ENCODE measurements around the gene GCHFR.
A peak's percentile ranks its signal among the peaks of the same experiment; 100 is the strongest.

Gene GCHFR

DNA sequence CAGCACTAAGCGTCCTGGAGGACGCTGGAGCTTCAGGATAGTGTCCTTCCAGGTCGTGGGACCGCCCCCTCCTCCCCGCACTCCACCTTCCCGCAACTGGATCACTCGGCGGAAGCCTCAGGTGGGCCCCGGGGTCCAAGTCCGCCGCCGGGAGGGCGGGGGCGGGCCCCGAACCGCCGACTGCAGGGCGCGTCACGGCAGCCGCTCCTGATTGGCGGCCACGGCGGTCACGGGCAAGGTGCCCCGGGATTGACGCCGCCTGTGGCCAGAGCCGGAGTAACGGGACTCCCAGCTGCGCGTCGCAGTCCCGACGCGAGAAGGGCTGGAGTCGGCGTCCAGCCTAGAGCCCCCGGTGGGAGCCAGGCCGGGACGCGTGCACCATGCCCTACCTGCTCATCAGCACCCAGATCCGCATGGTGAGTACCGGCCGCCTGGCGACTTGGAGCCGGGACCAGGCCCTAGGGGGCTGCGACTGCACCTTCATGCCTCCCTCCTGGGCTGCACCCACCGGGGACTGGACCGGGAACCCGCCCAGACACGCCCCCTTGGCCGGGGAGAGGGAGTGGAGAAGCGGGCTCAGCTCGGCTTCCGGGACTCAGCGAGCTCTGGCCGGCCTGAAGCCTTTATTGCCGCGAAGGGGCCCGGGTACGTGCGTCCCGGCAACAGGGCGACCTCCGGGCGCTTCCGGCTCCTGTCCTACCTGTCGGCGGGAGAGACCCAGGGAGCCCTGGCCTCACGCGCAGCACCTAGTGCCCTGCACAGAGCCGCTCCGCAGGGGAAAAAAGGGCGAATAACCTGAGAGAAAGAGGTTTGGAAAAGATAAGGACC lies at the start of gene GCHFR:
GCHFR (plus strand) TSS at position 268 of the 828 bp plus-strand sequence; CDS start at position 381, 113 bp downstream.
- DNase-seq (ENCODE audit: low read depth in 2 of 2, low spot score in 1 of 2), result peak in 1 of 2 donors; percentile 36

- no peak for DNase-seq (ENCODE audit: low read depth in 2 of 2, low spot score in 1 of 2)
Measured at GRCh38 chr15:40714144-40714543, 49.7 kb upstream of the GCHFR start.

DNA sequence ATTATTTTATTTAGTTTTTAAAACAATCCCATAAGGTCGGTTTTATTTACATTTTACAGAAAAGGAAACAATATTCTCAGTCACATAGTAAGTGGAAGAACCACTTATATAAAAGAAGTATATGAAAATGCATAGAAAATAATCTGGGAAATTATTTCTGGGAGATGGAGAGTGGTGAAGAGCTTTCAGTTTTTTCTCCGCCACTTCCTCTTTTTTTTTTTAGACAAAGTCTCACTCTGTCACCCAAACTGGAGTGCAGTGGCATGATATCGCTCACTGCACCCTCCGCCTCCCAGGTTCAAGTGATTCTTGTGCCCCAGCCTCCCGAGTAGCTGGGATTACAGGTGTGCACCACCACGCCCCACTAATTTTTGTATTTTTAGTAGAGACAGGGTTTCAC lies 47.7 kb upstream of the GCHFR start:
- no peak for DNase-seq (ENCODE audit: low read depth in 2 of 2, low spot score in 1 of 2)

- no peak for DNase-seq (ENCODE audit: low read depth in 2 of 2, low spot score in 1 of 2)
Measured at GRCh38 chr15:40721701-40722100, 42.2 kb upstream of the GCHFR start.

- DNase-seq (ENCODE audit: low read depth in 2 of 2, low spot score in 1 of 2), result no peak
Measured at GRCh38 chr15:40722354-40722753, 41.5 kb upstream of the GCHFR start.

DNA sequence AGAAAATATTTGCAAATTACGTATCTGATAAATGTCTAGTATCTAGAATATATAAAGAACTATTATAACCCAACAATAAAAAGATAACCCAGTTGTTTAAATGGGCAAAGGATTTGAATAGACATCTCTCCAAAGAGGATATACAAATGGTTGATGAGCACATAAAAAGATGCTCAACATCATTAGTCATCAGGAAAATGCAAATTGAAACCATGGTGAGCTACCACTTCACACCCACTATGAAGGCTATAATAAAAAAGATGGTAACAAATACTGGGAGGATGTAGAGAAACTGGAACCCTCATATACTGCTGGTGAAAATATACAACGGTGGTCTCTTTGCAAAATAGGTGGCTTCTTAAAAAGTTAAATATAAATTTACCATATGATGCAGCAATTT lies 40.9 kb upstream of the GCHFR start:
- DNase-seq (ENCODE audit: low read depth in 2 of 2, low spot score in 1 of 2), result no peak

DNA sequence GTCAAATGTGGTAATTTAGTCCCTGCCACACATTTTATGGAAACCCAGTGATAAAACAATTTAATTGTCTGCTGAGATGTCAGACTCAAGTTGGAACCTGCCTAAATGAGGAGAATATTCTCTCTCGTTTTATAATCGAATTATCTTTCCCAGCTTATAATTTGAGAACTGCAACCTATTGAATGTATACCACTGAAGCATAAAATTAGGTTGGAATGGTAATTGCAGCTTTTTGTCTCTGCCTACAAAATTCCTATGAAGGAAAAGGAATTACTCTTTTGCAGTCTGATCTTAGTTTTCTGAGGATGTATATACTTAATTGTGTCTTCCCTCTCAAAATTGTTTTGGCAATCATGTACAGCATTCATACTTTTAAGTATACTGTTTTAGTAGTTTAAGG lies 39.9 kb upstream of the GCHFR start:
- DNase-seq (ENCODE audit: low read depth in 2 of 2, low spot score in 1 of 2), result no peak

GRCh38 chr15:40731034-40731433 lies 32.8 kb upstream of the GCHFR start:
- DNase-seq (ENCODE audit: low read depth in 2 of 2, low spot score in 1 of 2), result no peak

- no peak for DNase-seq (ENCODE audit: low read depth in 2 of 2, low spot score in 1 of 2)
Measured at GRCh38 chr15:40736575-40736974, 27.3 kb upstream of the GCHFR start.

GRCh38 chr15:40737048-40737447 lies 26.8 kb upstream of the GCHFR start:
- DNase-seq (ENCODE audit: low read depth in 2 of 2, low spot score in 1 of 2), result no peak

GRCh38 chr15:40739047-40739446 lies 24.8 kb upstream of the GCHFR start:
- no peak for DNase-seq (ENCODE audit: low read depth in 2 of 2, low spot score in 1 of 2)

GRCh38 chr15:40739854-40740253 lies 24.0 kb upstream of the GCHFR start:
- no peak for DNase-seq (ENCODE audit: low read depth in 2 of 2, low spot score in 1 of 2)

DNA sequence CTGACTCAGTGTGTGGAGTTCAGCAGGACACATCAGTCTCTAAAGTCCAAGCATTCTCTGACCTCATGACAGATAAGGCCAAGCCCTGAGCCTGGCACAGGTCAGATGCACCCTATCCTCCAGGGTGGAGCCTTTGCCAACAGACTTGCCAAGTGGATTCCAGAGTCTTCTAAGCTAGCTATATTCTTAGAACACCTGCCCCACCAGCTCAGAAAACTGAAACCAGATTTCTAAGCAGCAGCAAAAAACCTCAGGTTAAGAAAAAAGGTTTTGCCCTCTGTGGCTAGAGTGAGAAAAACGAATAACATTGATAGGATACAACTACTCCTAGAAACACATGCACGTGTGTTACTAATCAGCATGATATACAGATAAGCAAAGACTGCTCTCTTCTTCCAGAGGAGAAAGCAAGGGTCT lies 20.4 kb upstream of the GCHFR start:
- DNase-seq (ENCODE audit: low read depth in 2 of 2, low spot score in 1 of 2), result no peak

DNA sequence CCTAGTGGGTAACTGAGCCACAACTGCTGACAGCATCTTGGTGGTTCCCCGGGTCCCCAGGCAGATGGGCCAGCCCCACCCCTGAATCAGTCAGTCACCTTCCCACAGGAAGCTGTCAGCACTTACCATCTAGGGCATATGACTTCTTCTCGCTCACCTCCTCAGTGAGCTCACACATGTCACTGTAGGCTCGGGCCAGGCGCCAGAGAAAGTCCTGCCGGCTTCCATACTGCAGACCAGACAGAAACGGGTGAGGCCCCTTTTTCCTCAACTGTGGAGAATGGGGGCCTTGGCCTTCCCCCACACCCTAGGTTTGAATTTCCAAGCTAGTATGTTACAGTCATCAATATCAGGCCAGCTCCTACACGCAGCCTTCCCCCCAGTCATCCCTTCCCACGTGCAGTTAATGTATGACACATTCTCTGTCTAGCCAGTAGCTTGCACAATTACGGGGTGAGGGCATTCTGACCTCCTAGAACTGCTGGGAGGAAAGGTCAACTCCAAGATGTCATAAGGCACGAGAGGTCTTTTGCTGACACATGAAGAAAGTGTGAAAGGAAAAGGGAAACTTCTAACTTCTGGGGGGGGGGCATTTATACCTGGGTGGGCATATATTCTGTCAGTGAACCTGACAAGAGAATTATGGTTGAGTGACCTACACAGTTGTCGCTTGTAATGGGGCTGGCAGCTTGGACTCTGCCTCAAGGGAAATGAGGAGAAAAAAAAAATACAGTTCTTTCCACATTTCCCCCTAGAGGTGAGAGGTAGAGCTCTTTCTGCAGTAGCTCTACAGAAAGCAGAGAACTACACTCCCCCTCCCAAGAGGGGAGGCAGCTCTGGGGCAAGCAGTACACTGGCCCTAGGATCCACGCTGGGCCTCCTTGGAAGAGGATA lies 19.7 kb upstream of the GCHFR start:
- peak in 1 of 2 donors; percentile 60 for DNase-seq (ENCODE audit: low read depth in 2 of 2, low spot score in 1 of 2)

DNA sequence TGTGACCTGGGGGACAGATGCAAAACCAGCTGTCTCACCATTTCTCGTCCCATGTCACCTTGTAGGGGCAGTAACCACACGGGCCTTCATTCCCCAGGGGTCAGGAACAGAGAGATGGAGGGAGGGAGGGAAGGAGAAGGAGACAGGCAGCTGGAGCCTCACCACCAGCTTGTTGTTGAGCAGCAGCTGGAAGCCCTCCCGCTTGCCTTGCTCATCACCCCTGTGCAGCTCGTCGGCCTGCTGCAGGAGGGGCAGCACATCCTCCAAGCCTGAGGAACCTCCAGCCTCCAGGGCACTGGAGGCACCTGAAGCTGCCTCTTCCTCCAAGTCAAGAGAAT lies 19.1 kb upstream of the GCHFR start:
- no peak for DNase-seq (ENCODE audit: low read depth in 2 of 2, low spot score in 1 of 2)

DNA sequence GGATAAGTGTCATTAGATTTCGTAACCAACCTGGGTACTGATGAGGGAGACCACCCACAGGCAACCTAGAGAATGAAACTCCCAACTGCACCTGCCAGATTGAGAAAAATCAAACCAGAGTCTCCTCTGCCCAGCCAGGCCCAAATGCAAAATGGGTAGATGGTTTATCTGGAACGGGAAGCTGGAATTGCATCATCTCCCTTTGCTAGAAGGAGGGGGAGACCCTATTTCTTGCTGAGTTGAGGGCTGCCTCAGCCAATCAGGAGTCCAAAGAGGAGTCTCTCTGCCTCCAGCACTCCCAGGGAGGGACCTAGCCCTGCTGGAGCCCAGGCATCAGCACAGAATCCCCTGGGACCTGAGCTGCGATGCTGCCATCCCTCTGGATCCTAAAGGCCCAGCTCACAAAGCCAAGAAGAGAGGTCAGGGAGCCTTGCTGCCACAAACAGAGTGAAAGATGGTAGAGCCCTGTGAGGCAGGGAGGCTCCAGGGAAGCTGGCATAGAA lies 16.9 kb upstream of the GCHFR start:
- no peak for DNase-seq (ENCODE audit: low read depth in 2 of 2, low spot score in 1 of 2)

GRCh38 chr15:40747685-40748631 lies 15.9 kb upstream of the GCHFR start:
- no peak for DNase-seq (ENCODE audit: low read depth in 2 of 2, low spot score in 1 of 2)

DNA sequence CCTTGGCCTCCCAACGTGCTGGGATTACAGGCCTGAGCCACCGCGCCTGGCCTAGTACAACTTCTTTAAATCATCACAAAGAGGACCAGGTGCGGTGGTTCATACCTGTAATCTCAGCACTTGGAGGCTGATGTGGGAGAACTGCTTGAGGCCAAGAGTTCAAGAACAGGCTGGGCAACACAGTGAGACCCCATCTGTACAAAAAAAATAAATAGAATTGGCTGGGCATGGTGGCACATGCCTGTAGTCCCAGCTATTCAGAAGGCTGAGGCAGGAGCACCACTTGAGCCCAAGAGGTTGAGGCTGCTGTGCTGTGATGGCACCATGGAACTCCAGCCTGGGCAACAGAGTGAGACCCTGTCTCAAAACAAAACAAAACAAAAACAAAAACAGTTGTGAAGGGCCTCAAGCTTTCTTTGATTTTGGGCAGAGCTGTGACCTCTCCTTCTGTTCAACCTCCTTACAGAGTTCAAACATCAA lies 14.7 kb upstream of the GCHFR start:
- no peak for DNase-seq (ENCODE audit: low read depth in 2 of 2, low spot score in 1 of 2)

DNA sequence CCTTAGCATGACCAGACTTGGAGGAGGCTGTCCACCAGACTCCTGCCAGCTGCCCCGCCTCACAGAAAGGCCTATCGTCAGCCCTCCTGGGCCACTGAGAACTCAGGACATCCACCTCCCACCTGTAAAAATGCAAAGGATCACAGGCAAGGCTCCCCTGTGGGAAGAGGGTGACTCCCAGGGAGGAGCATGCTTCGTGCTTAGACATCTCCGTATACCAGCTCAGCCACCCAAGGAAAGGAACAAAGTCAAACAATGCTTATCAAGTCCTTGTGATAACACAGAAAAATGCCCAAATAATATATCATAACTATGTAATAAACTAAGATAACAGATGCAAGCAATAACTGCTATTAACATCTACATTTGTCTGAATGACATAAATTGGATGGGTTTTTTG lies 13.0 kb upstream of the GCHFR start:
- no peak for DNase-seq (ENCODE audit: low read depth in 2 of 2, low spot score in 1 of 2)

- DNase-seq (ENCODE audit: low read depth in 2 of 2, low spot score in 1 of 2), result no peak
Measured at GRCh38 chr15:40751745-40752144, 12.1 kb upstream of the GCHFR start.

DNA sequence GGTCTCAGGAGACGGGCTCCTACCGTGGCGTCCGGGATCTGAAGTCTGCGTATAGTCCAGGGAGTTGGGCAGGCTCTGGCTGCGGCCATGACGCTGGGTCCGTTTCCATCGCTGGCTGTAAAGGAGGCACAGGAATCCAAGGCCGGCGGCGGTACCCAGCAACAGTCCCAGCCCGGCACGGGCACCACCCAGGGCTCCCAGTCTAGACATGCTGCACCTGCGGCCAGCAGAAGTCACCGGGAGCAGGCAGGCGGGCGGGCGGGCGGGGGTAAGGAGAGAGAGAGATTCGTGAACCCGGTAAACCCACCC lies 9.3 kb upstream of the GCHFR start:
- DNase-seq (ENCODE audit: low read depth in 2 of 2, low spot score in 1 of 2), result no peak

Data from stimulated activated CD8-positive, alpha-beta memory T cell treated with anti-CD3 and anti-CD28 coated beads, Interleukin-4, amount 100 ng/mL, for 4 hours (primary cell).